GM11168 (cell line): ENCODE results near the gene MMP28.
"Not testable (repeated sequence)": the region's sequence is repeated elsewhere in the genome, so short reads cannot be mapped to it uniquely, and the experiment has no call there.

ENCODE experiments used
- in situ Hi-C: fragments of 300-500 bp; cut with MboI; formaldehyde crosslinking; loops from one replicate; pipeline ENCODE4 v1.12.0; 2022; ENCODE audit warnings: low sequenced_read_pairs; ENCODE audit not compliant: unreplicated experiment

The MMP28 gene

GRCh38 chr17:35769895-35770486 is 25.4 kb downstream of the MMP28 start:
- in situ Hi-C loops = loop anchor here (5.0 kb wide), 1 partner anchor 32 kb away; no protein-coding TSS in a partner anchor

GRCh38 chr17:35768797-35769196 is 26.6 kb downstream of the MMP28 start:
- in situ Hi-C loops = loop anchor here (5.0 kb wide), 1 partner anchor 34 kb away; no protein-coding TSS in a partner anchor

GRCh38 chr17:35766903-35767510 is 28.4 kb downstream of the MMP28 start:
- in situ Hi-C loops = loop anchor here (5.0 kb wide), 1 partner anchor 35 kb away; no protein-coding TSS in a partner anchor

GRCh38 chr17:35766489-35766877 is 29.0 kb downstream of the MMP28 start:
- in situ Hi-C loops = loop anchor here (5.0 kb wide), 1 partner anchor 36 kb away; no protein-coding TSS in a partner anchor

- in situ Hi-C loops = loop anchor here (5.0 kb wide), 1 partner anchor 36 kb away; no protein-coding TSS in a partner anchor
Observed at GRCh38 chr17:35765756-35766488, 29.5 kb downstream of the MMP28 start.

- in situ Hi-C loops = loop anchor here (5.0 kb wide), 1 partner anchor 37 kb away; no protein-coding TSS in a partner anchor
Observed at GRCh38 chr17:35765086-35765710, 30.2 kb downstream of the MMP28 start.

GRCh38 chr17:35764123-35764991 is 31.1 kb downstream of the MMP28 start:
- in situ Hi-C loops = no loop called here

GRCh38 chr17:35763767-35764122 is 31.7 kb downstream of the MMP28 start:
- in situ Hi-C loops = no loop called here

GRCh38 chr17:35761601-35762000 is 33.8 kb downstream of the MMP28 start:
- in situ Hi-C loops = no loop called here

GRCh38 chr17:35760587-35760986 is 34.9 kb downstream of the MMP28 start, which contains the start of gene C17orf50:
C17orf50 (plus strand) TSS chr17:35760887; CDS start chr17:35760942, 55 bp downstream.
- in situ Hi-C loops = no loop called here

- in situ Hi-C loops = no loop called here
Observed at GRCh38 chr17:35757243-35757642, 38.2 kb downstream of the MMP28 start.

GRCh38 chr17:35752945-35753764 is 42.3 kb downstream of the MMP28 start, which contains the start of gene GAS2L2:
GAS2L2 (minus strand) TSS chr17:35753239; CDS start chr17:35752850, 389 bp downstream.
- in situ Hi-C loops = no loop called here

GRCh38 chr17:35752471-35752870 is 43.0 kb downstream of the MMP28 start:
- in situ Hi-C loops = no loop called here

- in situ Hi-C loops = not testable (repeated sequence)
Observed at GRCh38 chr17:35751541-35751940, 43.9 kb downstream of the MMP28 start.

GRCh38 chr17:35750526-35751395 is 44.7 kb downstream of the MMP28 start:
- in situ Hi-C loops = no loop called here

- in situ Hi-C loops = loop anchor here (10.0 to 25.0 kb wide), 2 partner anchors 135 to 587 kb away; no protein-coding TSS in a partner anchor
Observed at GRCh38 chr17:35749560-35750412, 45.7 kb downstream of the MMP28 start.

GRCh38 chr17:35748979-35749378 is 46.5 kb downstream of the MMP28 start:
- in situ Hi-C loops = loop anchor here (10.0 to 25.0 kb wide), 2 partner anchors 134 to 587 kb away; no protein-coding TSS in a partner anchor
